ENCODE results near the gene XCL1. TPM values are rescaled to one million over a fixed set of nuclear protein-coding genes. Genes with fewer than 3 reads are reported as not detected.
A peak's percentile ranks its signal among the peaks of the same experiment; 100 is the strongest.
"Not testable (repeated sequence)": the region's sequence is repeated elsewhere in the genome, so short reads cannot be mapped to it uniquely, and the experiment has no call there.

The XCL1 gene
- total RNA-seq, 1 donor from 2014 or later: 0.57 TPM

DNA sequence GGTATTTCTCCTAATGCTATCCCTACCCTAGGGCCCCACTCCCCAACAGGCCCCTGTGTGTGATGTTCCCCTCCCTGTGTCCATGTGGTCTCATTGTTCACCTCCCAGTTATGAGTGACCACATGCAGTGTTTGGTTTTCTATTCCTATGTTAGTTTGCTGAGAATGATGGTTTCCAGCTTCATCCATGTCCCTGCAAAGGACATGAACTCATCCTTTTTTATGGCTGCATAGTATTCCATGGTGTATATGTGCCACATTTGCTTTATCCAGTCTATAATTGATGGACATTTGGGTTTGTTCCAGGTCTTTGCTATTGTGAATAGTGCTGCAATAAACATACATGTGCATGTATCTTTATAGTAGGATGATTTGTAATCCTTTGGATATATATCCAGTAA lies 19.0 kb downstream of the XCL1 start:
- DNase-seq (ENCODE audit: missing footprints); ATAC-seq; intact Hi-C loops (cut with DNase I): not testable (repeated sequence)

DNA sequence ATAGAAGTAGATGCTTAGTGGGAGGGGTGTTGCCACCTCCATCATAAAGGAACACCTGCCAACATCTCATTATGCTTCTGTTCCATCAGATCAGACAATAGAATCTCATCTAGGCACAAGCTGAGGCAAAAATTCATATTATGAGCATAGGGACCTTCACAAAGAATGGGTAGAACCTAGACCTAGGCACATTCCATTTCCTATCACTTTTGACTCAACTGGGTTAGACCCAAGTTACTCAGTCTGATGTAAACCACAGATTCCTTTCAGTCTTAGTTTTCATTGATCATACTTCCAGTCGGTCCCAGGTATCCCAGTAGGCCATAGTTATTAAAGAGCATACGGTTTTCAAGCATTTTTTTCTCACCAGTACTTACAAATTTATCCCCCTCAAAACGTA lies 21.7 kb downstream of the XCL1 start:
- DNase-seq (ENCODE audit: missing footprints) (no peak), ATAC-seq (no peak)
- intact Hi-C loops (cut with DNase I): no loop called here

DNA sequence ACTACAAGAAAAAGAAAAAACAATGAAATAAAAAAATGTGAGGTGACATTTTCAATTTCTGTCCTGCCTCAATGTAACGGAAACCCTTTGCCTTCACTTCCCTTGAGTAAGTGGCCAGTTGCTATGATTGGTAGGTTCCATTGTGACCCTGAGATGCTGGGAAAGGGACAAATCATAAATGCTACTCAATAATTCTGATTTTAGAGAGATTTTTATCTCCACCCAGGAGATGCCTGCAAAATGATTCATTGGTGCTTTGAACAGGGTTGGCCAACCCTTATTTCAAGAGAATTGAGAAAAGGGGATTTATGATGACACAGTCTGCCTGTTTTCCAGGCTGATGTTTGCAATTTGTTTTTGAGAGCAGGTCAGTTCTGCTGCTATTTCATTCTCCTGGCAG lies 22.5 kb downstream of the XCL1 start:
- DNase-seq (ENCODE audit: missing footprints) (no peak), ATAC-seq (no peak)
- intact Hi-C loops (cut with DNase I): no loop called here

DNA sequence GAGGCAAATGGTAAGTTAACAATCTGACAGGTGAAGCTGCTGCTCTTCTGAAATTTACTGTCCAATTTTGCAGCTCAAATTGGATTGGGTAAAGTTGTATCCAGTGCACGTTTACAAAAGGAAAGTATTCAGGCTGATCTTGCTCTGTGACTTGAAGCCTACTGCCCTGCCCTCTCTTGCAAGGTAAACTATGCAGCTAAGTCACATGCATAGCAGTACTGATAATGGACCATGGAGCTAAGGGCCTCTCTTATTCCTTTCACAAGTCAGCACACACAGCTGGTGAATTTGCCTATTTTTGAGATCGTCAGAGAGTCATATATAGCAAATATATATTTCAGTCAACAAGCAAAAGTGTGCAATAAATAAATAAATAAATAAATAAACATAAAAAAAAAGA lies 23.2 kb downstream of the XCL1 start:
- intact Hi-C loops (cut with DNase I): loop anchor here (5.0 to 10.0 kb wide), 3 partner anchors 595 to 945 kb away; no protein-coding TSS in a partner anchor
- DNase-seq (ENCODE audit: missing footprints) (no peak), ATAC-seq (peak; percentile 53)

DNA sequence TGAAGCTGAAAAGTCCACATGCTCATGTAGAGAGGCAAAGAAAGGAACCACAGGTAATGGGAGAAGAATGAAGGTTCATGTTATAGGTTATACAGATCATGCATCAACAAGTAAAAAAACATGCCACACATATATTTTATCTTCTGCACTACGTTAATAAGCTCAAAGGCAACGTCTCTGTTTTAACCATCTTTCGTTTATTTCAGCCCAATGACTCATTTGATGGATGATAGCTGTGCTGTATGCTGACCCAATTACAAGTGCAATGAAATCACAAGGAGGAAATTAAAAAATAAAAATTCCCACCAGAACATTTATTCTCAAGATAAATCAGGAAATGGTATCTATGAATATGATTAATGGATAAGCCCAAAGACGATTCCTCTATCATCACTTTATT lies 24.6 kb downstream of the XCL1 start:
- ATAC-seq: no peak
- no peak for DNase-seq (ENCODE audit: missing footprints)
- intact Hi-C loops (cut with DNase I): loop anchor here (5.0 to 10.0 kb wide), 3 partner anchors 594 to 944 kb away; no protein-coding TSS in a partner anchor

DNA sequence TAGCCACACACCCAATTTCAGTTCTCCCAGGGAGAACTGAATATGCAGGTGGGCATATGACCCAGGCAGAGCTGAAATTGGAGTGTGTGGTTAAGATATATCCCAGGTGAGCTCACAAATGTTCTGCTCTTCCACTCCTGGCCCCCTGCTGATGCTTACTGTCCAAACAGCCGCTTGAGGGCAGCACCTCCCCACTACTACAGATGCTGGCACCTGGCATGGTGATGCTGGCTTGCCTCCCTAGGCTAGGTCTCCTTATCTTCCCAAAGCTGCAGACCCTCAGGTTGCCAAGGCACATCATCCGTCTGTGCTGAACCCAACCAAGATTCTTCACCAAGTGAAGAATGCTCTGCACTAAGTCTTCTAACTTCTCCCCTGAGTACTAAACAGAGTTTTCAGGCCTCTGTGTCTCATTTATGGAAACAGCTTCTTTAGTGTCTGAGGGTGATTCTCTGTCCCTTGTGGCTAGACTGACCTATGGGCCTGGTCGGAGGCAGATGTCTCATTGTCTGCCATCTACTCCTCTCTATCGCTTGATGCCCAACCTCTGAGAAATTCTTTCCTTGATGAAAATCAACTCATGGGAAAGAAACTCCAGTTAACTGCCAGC lies 27.2 kb downstream of the XCL1 start:
- peak; percentile 81 for DNase-seq (ENCODE audit: missing footprints)
- peak; percentile 88 for ATAC-seq
- intact Hi-C loops (cut with DNase I): loop anchor here (2.0 to 10.0 kb wide), 4 partner anchors 591 to 941 kb away; no protein-coding TSS in a partner anchor

DNA sequence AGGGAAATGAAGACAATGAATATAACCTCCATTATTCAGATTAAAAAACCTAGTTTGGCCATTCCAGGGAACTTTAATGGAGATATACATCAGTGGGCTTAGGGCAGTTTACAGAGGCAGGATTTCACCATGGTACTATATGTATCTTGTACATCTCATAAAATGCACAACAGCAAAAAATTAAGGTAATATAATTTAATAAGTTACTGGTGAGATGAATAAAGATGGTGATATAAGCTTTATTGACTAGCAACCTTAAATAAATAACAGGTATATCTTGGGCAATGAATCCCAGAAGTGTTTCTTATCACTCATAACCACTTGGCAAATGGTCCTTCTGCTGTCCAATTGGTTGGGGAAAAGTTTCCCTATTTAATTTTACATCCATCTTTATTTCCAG lies 29.0 kb downstream of the XCL1 start:
- no peak for ATAC-seq
- intact Hi-C loops (cut with DNase I): loop anchor here (10.0 kb wide), 2 partner anchors 589 to 939 kb away; no protein-coding TSS in a partner anchor
- DNase-seq (ENCODE audit: missing footprints): no peak

DNA sequence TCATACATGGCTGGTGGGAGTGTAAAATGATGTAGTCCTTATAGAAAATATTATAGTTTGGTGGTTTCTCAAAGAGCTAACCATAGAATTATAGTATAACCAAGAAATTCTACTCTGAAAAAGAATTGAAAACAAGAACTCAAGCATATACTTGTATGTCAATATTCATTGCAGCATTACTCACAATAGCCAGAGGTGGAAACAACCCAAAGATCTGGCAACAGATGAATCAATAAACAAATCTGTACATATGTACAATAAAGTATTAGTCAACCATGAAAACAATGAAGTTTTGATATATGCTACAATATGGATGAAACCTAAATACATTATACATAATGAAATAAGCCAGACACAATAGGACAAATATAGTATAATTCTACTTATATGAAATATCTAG lies 29.7 kb downstream of the XCL1 start:
- DNase-seq (ENCODE audit: missing footprints): no peak
- intact Hi-C loops (cut with DNase I): loop anchor here (10.0 kb wide), 2 partner anchors 589 to 939 kb away; no protein-coding TSS in a partner anchor

DNA sequence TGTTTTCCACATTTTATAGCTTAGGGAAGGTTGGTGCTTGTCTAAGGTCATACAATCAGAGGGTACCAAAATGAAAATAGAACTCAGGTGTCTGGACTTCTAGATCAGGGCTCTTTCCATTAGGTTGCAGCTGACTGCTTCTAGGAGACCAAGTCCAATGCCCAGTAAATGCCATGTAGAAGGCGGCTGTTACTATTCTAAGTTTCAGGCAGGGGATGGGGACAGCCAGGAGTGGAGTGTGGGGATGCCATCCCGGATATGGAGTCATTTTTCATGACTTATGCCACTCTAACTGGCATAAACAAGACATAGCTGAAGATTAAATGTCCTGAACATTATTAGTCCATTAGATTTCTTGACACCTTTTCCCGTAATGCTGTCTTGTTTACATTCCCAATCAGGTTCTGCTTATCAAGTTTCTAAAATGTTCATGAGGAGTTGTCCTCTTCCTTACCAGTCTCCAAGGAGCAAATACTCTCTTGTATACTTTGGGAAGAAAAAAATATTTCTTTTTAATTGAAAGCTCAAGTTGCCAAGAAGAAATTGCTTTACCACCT lies 31.5 kb downstream of the XCL1 start:
- no peak for DNase-seq (ENCODE audit: missing footprints)
- intact Hi-C loops (cut with DNase I): loop anchor here (10.0 kb wide), 2 partner anchors 587 to 937 kb away; no protein-coding TSS in a partner anchor

More for the DNA sequence above, 29.7 kb downstream of the XCL1 start:
- no peak for ATAC-seq

DNA sequence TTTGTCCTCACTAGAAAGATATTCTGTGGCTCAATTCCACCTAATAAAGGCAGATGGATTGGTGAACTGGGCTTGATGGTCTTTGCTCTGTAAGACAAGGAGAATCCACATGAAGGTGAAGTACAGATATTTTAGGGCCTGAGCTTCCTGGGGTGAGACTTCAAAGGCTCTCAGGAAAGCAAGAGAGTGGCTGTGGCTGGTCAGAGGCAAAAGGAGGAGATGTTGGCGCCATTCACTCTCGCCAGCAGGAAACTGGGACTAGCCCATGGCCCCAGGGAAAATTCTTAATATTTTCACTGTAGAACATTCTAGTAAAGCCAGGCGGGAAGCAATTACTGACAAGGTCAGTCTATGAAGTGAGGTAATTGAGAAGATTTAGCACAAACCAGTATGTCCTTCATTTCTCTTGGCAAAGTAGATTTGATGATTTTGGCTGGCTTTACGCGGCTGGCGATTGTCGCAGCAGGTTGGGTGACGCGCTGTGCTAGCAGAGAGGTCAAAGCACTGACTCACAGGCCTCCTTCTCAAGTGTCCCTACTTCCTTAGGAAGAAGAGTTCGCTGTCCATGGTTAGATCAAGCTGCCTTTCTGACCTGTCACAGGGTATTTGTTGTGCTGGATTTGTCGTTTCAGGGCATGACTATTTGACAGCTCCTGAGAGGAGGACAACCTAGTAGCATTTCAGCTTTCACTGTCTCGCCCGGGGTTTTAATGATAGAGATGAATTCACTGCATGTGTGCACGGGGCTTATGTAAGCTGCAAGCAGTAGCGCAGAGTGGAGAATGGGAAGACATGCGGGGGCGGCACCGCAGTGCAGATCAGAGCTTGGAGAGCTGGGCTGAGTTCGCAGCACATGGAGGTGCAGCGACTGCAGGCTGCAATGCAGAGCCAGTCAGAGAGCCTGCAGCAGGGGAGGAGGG lies 32.7 kb downstream of the XCL1 start:
- DNase-seq (ENCODE audit: missing footprints) (no peak), ATAC-seq (peak; percentile 43)
- intact Hi-C loops (cut with DNase I): loop anchor here (10.0 kb wide), 2 partner anchors 586 to 936 kb away; no protein-coding TSS in a partner anchor

More for the DNA sequence above, 31.5 kb downstream of the XCL1 start:
- ATAC-seq: peak; percentile 27

DNA sequence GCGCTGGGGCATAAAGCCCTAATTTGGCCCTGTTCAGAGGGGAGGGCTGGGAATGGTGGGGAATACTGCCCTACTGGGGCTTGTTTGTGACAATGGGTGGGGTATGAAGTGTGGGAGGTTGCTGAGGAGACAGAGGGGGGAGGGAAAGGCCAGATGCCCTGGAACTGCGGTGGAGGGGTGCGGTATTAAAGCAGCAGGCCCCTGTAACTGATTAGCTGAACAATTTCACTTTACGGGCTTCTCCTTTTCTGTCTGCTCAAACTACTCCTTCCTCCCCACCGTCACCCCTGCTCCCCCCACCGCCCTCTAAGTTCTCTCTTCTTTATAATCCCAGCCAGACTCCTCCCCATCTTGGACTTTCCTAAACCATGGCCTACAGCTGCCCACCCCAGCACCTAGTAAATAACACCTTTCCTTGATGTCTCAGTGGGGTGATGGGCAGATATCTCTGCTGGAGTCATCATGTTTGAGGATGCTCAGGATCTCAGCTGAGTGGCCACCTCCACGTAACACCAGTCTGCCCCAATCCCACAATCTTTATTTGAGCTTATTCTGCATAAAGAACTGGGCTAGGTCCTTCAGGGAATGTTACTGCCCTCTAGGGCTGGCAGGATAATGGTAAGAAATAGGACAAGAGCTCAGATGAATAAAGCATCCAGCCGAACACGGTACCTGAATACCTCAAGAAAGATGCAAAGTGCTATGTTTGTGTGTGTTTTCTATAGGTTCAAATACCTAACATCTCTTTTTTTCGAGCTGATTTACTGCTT lies 33.5 kb downstream of the XCL1 start:
- DNase-seq (ENCODE audit: missing footprints) (no peak), ATAC-seq (no peak)
- intact Hi-C loops (cut with DNase I): loop anchor here (5.0 to 10.0 kb wide), 4 partner anchors 497 to 935 kb away; partner anchors contain the start of gene ATP1B1

DNA sequence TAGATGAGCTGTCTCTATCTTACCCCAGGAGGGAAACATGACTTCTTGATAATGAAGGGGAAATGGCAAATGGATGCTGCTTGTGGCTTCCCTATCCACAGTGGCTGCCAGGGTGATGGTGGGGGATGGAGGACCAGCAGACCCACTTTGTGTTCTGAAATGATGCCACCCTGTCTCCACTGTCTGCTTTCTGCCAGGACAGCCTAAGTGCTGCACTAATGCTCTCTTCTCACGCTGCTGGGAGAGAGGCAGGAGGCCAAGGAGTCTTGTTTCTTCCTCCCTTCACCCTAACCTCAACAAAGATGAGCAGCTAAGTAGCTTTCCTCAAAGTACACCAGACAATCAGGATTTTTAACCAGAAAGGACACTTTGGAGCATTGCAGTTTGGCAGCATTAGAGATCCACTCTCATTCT lies 36.6 kb downstream of the XCL1 start:
- DNase-seq (ENCODE audit: missing footprints): no peak
- ATAC-seq: no peak
- intact Hi-C loops (cut with DNase I): loop anchor here (5.0 kb wide), 2 partner anchors 494 to 519 kb away; partner anchors contain the start of gene ATP1B1

DNA sequence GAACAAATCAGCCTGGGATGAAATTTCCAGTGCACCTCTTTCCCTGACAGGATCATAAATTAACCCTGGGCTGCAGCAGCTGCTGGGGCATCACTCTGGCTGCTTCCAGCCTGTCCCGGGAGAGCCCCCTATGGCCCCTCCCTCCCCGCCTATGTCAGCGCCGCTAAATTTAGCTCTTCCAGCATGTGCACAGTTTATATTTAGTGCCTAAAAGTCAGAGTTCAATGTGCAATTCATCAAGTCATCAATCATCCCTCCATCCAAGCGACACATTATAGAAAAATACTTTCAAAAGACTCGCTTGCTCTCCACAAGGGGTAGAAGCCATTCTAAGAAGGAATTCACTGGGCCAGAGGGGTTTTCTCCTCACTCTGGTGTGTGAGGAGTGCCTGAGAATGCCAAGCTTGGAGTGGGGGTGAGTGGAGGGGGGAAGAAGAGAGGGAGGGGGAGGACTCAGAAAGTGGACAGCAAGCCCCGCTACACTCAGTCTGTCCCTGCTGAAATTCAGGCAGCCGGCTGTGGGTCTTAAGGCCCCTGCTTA lies 37.4 kb downstream of the XCL1 start:
- ATAC-seq: peak; percentile 86
- intact Hi-C loops (cut with DNase I): loop anchor here (5.0 kb wide), 2 partner anchors 494 to 519 kb away; partner anchors contain the start of gene ATP1B1
- DNase-seq (ENCODE audit: missing footprints): no peak

DNA sequence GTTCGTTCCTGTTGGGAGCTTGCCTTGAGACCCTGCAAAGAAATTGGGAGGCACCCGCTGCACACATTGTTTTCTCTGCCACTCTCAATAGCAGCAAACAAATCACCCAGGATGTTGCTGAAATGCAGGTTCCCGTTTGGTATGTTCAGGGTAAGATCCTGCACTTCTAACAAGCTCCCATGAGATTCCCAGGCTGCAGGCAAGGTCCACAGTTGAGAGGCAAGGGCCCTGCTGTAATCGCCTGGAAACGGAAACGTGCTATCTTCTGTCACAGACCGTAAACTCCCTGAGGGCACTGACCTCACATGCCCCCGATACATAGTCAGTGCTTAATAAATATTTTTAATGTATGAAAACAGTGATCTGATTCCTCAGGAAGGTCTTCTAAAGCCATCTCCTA lies 37.8 kb downstream of the XCL1 start:
- intact Hi-C loops (cut with DNase I): loop anchor here (5.0 kb wide), 2 partner anchors 493 to 518 kb away; partner anchors contain the start of gene ATP1B1
- DNase-seq (ENCODE audit: missing footprints) (no peak), ATAC-seq (peak; percentile 35)

DNA sequence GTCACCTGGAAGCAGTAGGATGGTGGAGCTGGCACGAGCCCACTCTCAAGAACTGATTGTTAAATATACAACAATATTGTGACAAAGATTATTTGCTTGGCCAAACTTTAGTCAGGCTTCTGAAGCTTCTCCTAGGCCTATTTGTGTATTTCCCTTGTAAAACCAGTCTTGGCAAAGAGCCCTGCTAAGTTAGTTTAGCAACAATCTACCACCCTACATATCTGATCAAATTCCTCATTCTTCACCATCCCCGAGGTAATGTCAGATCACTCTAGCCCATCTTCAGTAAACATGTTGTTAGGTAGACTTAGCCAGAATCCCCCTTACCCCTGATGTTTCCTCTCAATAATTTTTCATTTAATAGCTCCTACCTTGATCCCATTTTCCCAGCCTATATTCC lies 39.6 kb downstream of the XCL1 start:
- ATAC-seq (no peak), DNase-seq (ENCODE audit: missing footprints) (no peak)
- intact Hi-C loops (cut with DNase I): no loop called here

DNA sequence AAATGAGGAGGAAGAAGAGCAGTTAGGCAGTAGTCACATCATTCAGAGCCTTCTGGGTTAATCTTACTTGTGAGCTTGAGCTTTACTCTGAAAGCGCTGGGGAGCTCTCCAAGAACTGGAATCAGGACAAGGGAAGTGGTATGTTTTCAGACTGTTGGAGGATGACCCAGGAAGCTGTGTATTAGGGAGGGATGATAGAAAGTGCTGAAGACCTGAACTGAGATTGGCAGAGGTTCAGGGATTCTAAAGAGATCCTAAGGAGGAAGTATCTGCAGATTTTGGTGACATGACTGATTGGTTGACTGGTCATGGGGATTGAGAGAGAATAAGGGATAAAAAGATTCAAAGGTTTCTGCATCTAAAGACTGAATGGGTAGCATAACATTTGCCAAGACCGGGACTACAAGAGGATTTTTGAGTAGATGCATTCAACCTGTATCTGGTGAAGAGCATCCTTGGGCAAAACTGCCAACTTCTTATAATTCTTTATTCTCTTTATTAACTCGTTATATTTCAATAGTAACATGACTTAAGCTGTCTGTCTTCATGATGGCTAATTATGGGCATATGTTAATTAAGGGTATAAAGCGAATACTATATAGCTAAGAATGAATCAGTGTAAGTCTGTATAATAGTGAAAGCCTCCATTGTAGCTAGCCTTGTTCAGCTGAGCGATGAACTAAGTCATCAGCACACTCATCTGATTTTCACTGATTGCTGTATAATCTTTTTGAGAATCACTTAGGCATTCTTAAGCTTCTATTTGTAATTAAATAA lies 41.8 kb downstream of the XCL1 start:
- intact Hi-C loops (cut with DNase I): no loop called here
- ATAC-seq (no peak), DNase-seq (ENCODE audit: missing footprints) (no peak)

DNA sequence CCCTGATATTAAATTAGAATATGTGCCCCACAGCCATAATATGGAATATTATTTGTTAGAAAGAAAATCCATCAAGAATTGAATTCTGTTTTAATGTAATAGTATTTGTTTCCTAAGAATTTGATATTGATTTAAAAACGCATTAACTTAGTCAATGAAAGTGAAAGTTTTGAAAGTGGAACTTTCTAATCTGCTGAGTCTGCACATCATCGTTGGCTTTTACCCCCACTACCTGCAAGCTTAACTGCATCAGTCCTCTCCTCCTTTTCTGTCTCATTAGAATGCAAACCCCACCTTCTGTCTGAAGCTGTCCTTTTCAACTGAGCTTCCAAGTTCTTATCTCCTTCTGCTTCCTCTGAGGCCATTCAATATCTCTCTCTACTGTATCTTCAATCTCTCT lies 42.5 kb downstream of the XCL1 start:
- no peak for DNase-seq (ENCODE audit: missing footprints)
- intact Hi-C loops (cut with DNase I): no loop called here
- no peak for ATAC-seq
